ENCODE results near the gene LONP1.

DNA sequence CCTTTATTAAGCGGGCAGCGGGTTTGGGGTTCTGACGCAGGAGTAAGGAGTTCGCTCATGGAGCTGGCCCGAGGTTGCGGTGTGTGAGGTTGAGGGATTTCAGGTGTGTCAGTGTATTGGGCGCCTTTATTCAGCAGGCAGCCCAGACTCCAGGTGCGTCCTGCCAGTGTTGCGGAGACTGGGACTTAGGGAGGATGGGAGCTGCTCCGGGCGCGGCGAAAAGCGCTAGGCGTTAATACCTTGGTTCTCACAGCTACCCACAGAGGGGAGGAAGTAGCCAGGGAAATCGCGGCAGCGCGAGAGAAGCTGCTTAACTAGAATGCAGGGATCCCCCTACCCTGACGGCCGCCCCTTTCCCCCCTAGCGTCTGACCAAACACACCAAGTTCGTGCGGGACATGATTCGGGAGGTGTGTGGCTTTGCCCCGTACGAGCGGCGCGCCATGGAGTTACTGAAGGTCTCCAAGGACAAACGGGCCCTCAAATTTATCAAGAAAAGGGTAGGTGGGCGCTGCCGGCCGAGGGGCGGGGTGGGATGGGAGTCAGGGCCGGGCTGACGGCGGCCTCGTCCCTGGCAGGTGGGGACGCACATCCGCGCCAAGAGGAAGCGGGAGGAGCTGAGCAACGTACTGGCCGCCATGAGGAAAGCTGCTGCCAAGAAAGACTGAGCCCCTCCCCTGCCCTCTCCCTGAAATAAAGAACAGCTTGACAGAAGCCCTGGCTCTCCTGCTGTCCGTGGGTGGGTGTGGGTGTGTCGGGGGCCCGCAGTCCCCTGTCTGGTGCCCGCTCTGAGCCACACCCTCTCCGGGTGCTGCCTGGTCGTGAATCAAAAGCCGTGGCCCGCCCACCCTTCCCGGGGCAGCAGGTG is 28.8 kb downstream of the LONP1 start:
- TF ChIP-seq FOXM1 (IDR thresholded peaks at IDR 0.05; ENCODE audit: borderline replicate concordance), result no peak
- no peak for TF ChIP-seq FOXA1 (IDR thresholded peaks at IDR 0.05)
- TF ChIP-seq NFRKB (IDR thresholded peaks at IDR 0.05), result no peak
- no peak for TF ChIP-seq SUZ12 (IDR thresholded peaks at IDR 0.05)
- no peak for TF ChIP-seq FOXK2 (IDR thresholded peaks at IDR 0.05)
- TF ChIP-seq ARNT (IDR thresholded peaks at IDR 0.05), result no peak
